ENCODE measurements around the gene ACE. TPM values are rescaled to one million over a fixed set of nuclear protein-coding genes. Genes with fewer than 3 reads are reported as not detected.

ACE gene
- total RNA-seq, 1 donor from 2014 or later: not detected

GRCh38 chr17:63450551-63450950, 26.3 kb upstream of the ACE start:
- no peak overlapping the region for H2AFZ ChIP-seq (replicated peaks)
- no peak for DNase-seq (ENCODE audit: low spot score)
- Mint-ChIP-seq H3K9me3 (peaks cover 4% of the 10 kb centered on the region), H3K4me3 (no peak overlapping the region), H3K36me3 (peaks cover 3% of the 10 kb centered on the region), H3K27ac (no peak overlapping the region), H3K4me1 (peaks cover 23% of the 10 kb centered on the region), H3K27me3 (ENCODE audit: insufficient read depth, low read depth) (peaks cover 14% of the 10 kb centered on the region)
- TF ChIP-seq EZH2phosphoT487 (IDR thresholded peaks at IDR 0.05): no peak
- TF ChIP-seq EZH2 (IDR thresholded peaks at IDR 0.05): no peak
- no peak for TF ChIP-seq CTCF (IDR thresholded peaks at IDR 0.05)
- no peak overlapping the region for H3K27ac ChIP-seq
- no peaks in the 10 kb centered on the region for H3K4me1 ChIP-seq
- no peaks in the 10 kb centered on the region for H3K36me3 ChIP-seq
- H3K4me3 ChIP-seq: no peak overlapping the region
- no peak overlapping the region for H3K4me2 ChIP-seq
- H3K9ac ChIP-seq: no peak overlapping the region
- no peaks in the 10 kb centered on the region for H3K9me3 ChIP-seq (ENCODE audit: low read depth)
- H3F3A ChIP-seq (ENCODE audit: low read depth): peaks cover 10% of the 10 kb centered on the region
- no peaks in the 10 kb centered on the region for H3K79me2 ChIP-seq (ENCODE audit: low read depth)
- H4K20me1 ChIP-seq (ENCODE audit: low read depth): no peaks in the 10 kb centered on the region
- peaks cover 22% of the 10 kb centered on the region for H3K27me3 ChIP-seq

- no peak overlapping the region for H3K4me2 ChIP-seq
- no peaks in the 10 kb centered on the region for H3K4me1 ChIP-seq
- DNase-seq (ENCODE audit: low spot score): no peak
- H4K20me1 ChIP-seq (ENCODE audit: low read depth): no peaks in the 10 kb centered on the region
- TF ChIP-seq EZH2phosphoT487 (IDR thresholded peaks at IDR 0.05): no peak
- no peak for TF ChIP-seq EZH2 (IDR thresholded peaks at IDR 0.05)
- TF ChIP-seq CTCF (IDR thresholded peaks at IDR 0.05): no peak
- H3K4me3 Mint-ChIP-seq: no peak overlapping the region
- no peaks in the 10 kb centered on the region for H3K9me3 ChIP-seq (ENCODE audit: low read depth)
- H3K4me3 ChIP-seq: no peak overlapping the region
- no peak overlapping the region for H3K27ac ChIP-seq
- H3K27me3 Mint-ChIP-seq (ENCODE audit: insufficient read depth, low read depth): peaks cover 14% of the 10 kb centered on the region
- H3K79me2 ChIP-seq (ENCODE audit: low read depth): no peaks in the 10 kb centered on the region
- no peak overlapping the region for H2AFZ ChIP-seq (replicated peaks)
- H3K4me1 Mint-ChIP-seq: peaks cover 23% of the 10 kb centered on the region
- H3F3A ChIP-seq (ENCODE audit: low read depth): peaks cover 10% of the 10 kb centered on the region
- H3K27ac Mint-ChIP-seq: no peak overlapping the region
- no peak overlapping the region for H3K9ac ChIP-seq
- no peaks in the 10 kb centered on the region for H3K36me3 ChIP-seq
- H3K27me3 ChIP-seq: peaks cover 16% of the 10 kb centered on the region
- peaks cover 6% of the 10 kb centered on the region for H3K9me3 Mint-ChIP-seq
- H3K36me3 Mint-ChIP-seq: peaks cover 3% of the 10 kb centered on the region
Observed at GRCh38 chr17:63451150-63451549, 25.7 kb upstream of the ACE start.

GRCh38 chr17:63452046-63452961, 24.6 kb upstream of the ACE start:
- H3K36me3 ChIP-seq: no peaks in the 10 kb centered on the region
- Mint-ChIP-seq H3K9me3 (peaks cover 6% of the 10 kb centered on the region), H3K27ac (no peak overlapping the region), H3K36me3 (peaks cover 3% of the 10 kb centered on the region), H3K4me1 (peaks cover 20% of the 10 kb centered on the region), H3K4me3 (no peak overlapping the region), H3K27me3 (ENCODE audit: insufficient read depth, low read depth) (peaks cover 14% of the 10 kb centered on the region)
- no peaks in the 10 kb centered on the region for H4K20me1 ChIP-seq (ENCODE audit: low read depth)
- no peaks in the 10 kb centered on the region for H3K79me2 ChIP-seq (ENCODE audit: low read depth)
- DNase-seq (ENCODE audit: low spot score): no peak
- H3K4me1 ChIP-seq: no peaks in the 10 kb centered on the region
- peaks cover 5% of the 10 kb centered on the region for H3K27me3 ChIP-seq
- H2AFZ ChIP-seq (replicated peaks): no peak overlapping the region
- H3K27ac ChIP-seq: no peak overlapping the region
- peaks cover 3% of the 10 kb centered on the region for H3F3A ChIP-seq (ENCODE audit: low read depth)
- H3K4me2 ChIP-seq: no peak overlapping the region
- H3K9ac ChIP-seq: no peak overlapping the region
- no peak overlapping the region for H3K4me3 ChIP-seq
- H3K9me3 ChIP-seq (ENCODE audit: low read depth): no peaks in the 10 kb centered on the region
- TF ChIP-seq EZH2phosphoT487 (IDR thresholded peaks at IDR 0.05) (no peak), EZH2 (IDR thresholded peaks at IDR 0.05) (no peak), CTCF (IDR thresholded peaks at IDR 0.05) (no peak)

Data from neural progenitor cell (in vitro differentiated cells).